IMR-90 (cell line): ENCODE results near the gene SLIT1. TPM values are rescaled to one million over a fixed set of nuclear protein-coding genes. Genes with fewer than 3 reads are reported as not detected.

Experiments used
- ATAC-seq: fragments of 200-7000 bp; cut with Tn5 transposase; 2 replicates; pipeline ENCODE4 v1.9.1; 2020; ENCODE audit warnings: low read depth, mild to moderate bottlenecking, moderate library complexity
- BruUV-seq: library from RNA; stranded (reverse); fragments of 400-500 nt; replicated peaks from 2 replicates; lab custom pipeline; 2021; lab: Mats Ljungman, UMichigan
- CTCF ChIA-PET: fragments of 300-600 bp; formaldehyde crosslinking; extraction: SDS; loops from one replicate; lab custom pipeline; 2021; ENCODE audit warnings: antibody characterized with exemption; lab: Yijun Ruan, JAX
- POLR2A ChIA-PET: fragments of 300-600 bp; sonication (Branson Sonifier 250); formaldehyde crosslinking; loops from one replicate; lab custom pipeline; 2022; ENCODE audit warnings: antibody characterized with exemption; ENCODE audit not compliant: unreplicated experiment; lab: Charles Lee
- DNase-seq: peaks from one replicate; pipeline ENCODE4 v3.0.0; 2013
- H2AFZ ChIP-seq: replicated peaks from 2 replicates; pipeline ENCODE3; 2013; ENCODE audit warnings: low read length, mild to moderate bottlenecking; ENCODE audit not compliant: poor library complexity
- H2AK5ac ChIP-seq: 2 replicates; pipeline ENCODE4 v1.6.1; 2013; ENCODE audit warnings: low read depth, low read length, inconsistent platforms
- H2AK9ac ChIP-seq: replicated peaks from 2 replicates; pipeline ENCODE3; 2013; ENCODE audit warnings: mild to moderate bottlenecking, low read depth, low read length, moderate library complexity; ENCODE audit not compliant: poor library complexity
- H2BK120ac ChIP-seq: 2 replicates; pipeline ENCODE4 v1.6.1; 2013; ENCODE audit warnings: low read depth, low read length, inconsistent platforms
- H2BK15ac ChIP-seq: 3 replicates; pipeline ENCODE4 v1.6.1; 2013; ENCODE audit warnings: low read depth, low read length, inconsistent platforms
- H2BK20ac ChIP-seq: 2 replicates; pipeline ENCODE4 v1.6.1; 2013; ENCODE audit warnings: low read depth, mild to moderate bottlenecking, inconsistent platforms, low read length, moderate library complexity
- H2BK5ac ChIP-seq: 2 replicates; pipeline ENCODE4 v1.6.1; 2013; ENCODE audit warnings: mild to moderate bottlenecking, low read depth, low read length, inconsistent platforms; ENCODE audit not compliant: poor library complexity, severe bottlenecking
- H3K14ac ChIP-seq: replicated peaks from 2 replicates; pipeline ENCODE4 v1.6.1; 2013; ENCODE audit warnings: low read depth, low read length, inconsistent platforms
- H3K18ac ChIP-seq: 2 replicates; pipeline ENCODE4 v1.6.1; 2013; ENCODE audit warnings: low read depth, low read length, control low read depth
- H3K23ac ChIP-seq: 2 replicates; pipeline ENCODE4 v1.6.1; 2013; ENCODE audit warnings: low read depth, low read length, inconsistent platforms
- H3K27ac ChIP-seq: 2 replicates; pipeline ENCODE4 v1.5.1; 2013; ENCODE audit warnings: mild to moderate bottlenecking, control low read depth, low read length; ENCODE audit not compliant: insufficient read depth
- H3K27me3 ChIP-seq: 2 replicates; pipeline ENCODE4 v1.6.1; 2013; ENCODE audit warnings: low read length; ENCODE audit not compliant: control insufficient read depth, insufficient read depth
- H3K36me3 ChIP-seq: 2 replicates; pipeline ENCODE4 v1.6.1; 2013; ENCODE audit warnings: low read length, mixed read lengths; ENCODE audit not compliant: control insufficient read depth, insufficient read depth
- H3K4ac ChIP-seq: 2 replicates; pipeline ENCODE4 v1.6.1; 2013; ENCODE audit warnings: low read depth, low read length, inconsistent platforms
- H3K4me1 ChIP-seq: 2 replicates; pipeline ENCODE4 v1.6.1; 2013; ENCODE audit warnings: low read length, mixed read lengths; ENCODE audit not compliant: control insufficient read depth, insufficient read depth
- H3K4me2 ChIP-seq: 2 replicates; pipeline ENCODE4 v1.6.1; 2013; ENCODE audit warnings: low read depth, mild to moderate bottlenecking, control low read depth, low read length, moderate library complexity
- H3K4me3 ChIP-seq: 2 replicates; pipeline ENCODE4 v1.5.1; 2013; ENCODE audit warnings: low read depth, mild to moderate bottlenecking, control low read depth, low read length, moderate library complexity; ENCODE audit not compliant: insufficient read depth
- H3K56ac ChIP-seq: 2 replicates; pipeline ENCODE4 v1.6.1; 2013; ENCODE audit warnings: low read length, inconsistent platforms; ENCODE audit not compliant: insufficient read depth; ENCODE audit errors: extremely low read depth
- H3K79me1 ChIP-seq, 2 experiments: 2 replicates each; pipeline ENCODE4 v1.6.1; 2013; ENCODE audit warnings: low read length in 2 of 2, inconsistent platforms in 1 of 2, low read depth in 1 of 2
- H3K9ac ChIP-seq: 2 replicates; pipeline ENCODE4 v1.6.1; 2013; ENCODE audit warnings: low read depth, low read length, control low read depth
- H3K9me1 ChIP-seq: 2 replicates; pipeline ENCODE4 v1.6.1; 2013; ENCODE audit warnings: low read length, inconsistent platforms; ENCODE audit not compliant: insufficient read depth
- H3K9me3 ChIP-seq: 2 replicates; pipeline ENCODE4 v1.6.1; 2013; ENCODE audit warnings: low read length; ENCODE audit not compliant: control insufficient read depth, insufficient read depth
- H4K20me1 ChIP-seq: 2 replicates; pipeline ENCODE4 v1.6.1; 2013; ENCODE audit warnings: low read length, inconsistent platforms; ENCODE audit not compliant: insufficient read depth
- H4K5ac ChIP-seq: 2 replicates; pipeline ENCODE4 v1.6.1; 2013; ENCODE audit warnings: mild to moderate bottlenecking, low read depth, low read length, control low read depth
- H4K8ac ChIP-seq, 2 experiments: 2 replicates each; pipeline ENCODE4 v1.6.1; 2013; ENCODE audit warnings: low read depth in 2 of 2, low read length in 2 of 2, control low read depth in 1 of 2, inconsistent platforms in 1 of 2
- H4K91ac ChIP-seq: 2 replicates; pipeline ENCODE4 v1.6.1; 2013; ENCODE audit warnings: low read depth, low read length, inconsistent platforms; ENCODE audit not compliant: insufficient read depth
- BHLHE40 ChIP-seq: fragments of 150-350 bp; IDR thresholded peaks from 2 replicates; pipeline ENCODE4 v1.6.1; 2016; ENCODE audit warnings: mild to moderate bottlenecking, low read depth, low read length
- CEBPB ChIP-seq: IDR thresholded peaks from 2 replicates; pipeline ENCODE4 v1.6.1; 2012; ENCODE audit warnings: low read depth, low read length, improper control_type of control experiment
- MAZ ChIP-seq: IDR thresholded peaks from 2 replicates; pipeline ENCODE4 v1.6.1; 2012; ENCODE audit warnings: low read depth, mild to moderate bottlenecking, low read length, improper control_type of control experiment, moderate library complexity, borderline replicate concordance
- NFE2L2 ChIP-seq: fragments of 150-350 bp; IDR thresholded peaks from 2 replicates; pipeline ENCODE4 v1.6.1; 2016; ENCODE audit warnings: low read depth, mild to moderate bottlenecking, low read length
- POLR2A ChIP-seq: IDR thresholded peaks from 2 replicates; pipeline ENCODE4 v1.6.1; 2012; ENCODE audit warnings: mild to moderate bottlenecking, low read depth, low read length
- RAD21 ChIP-seq: IDR thresholded peaks from 2 replicates; pipeline ENCODE4 v1.6.1; 2012; ENCODE audit warnings: low read length, improper control_type of control experiment
- RCOR1 ChIP-seq: IDR thresholded peaks from 2 replicates; pipeline ENCODE4 v1.6.1; 2012; ENCODE audit warnings: mild to moderate bottlenecking, low read length, improper control_type of control experiment; ENCODE audit not compliant: insufficient replicate concordance
- RFX5 ChIP-seq: IDR thresholded peaks from 2 replicates; pipeline ENCODE4 v1.8.0; 2012; ENCODE audit warnings: low read depth, mild to moderate bottlenecking, low read length, moderate library complexity
- SMC3 ChIP-seq: fragments of 150-350 bp; IDR thresholded peaks from 2 replicates; pipeline ENCODE4 v1.6.1; 2016; ENCODE audit warnings: low read depth, mild to moderate bottlenecking, antibody characterized with exemption, low read length, moderate library complexity
- USF2 ChIP-seq: fragments of 150-350 bp; IDR thresholded peaks from 2 replicates; pipeline ENCODE4 v1.6.1; 2017; ENCODE audit warnings: mild to moderate bottlenecking, antibody characterized with exemption, low read length, low read depth
- WGBS, 2 experiments: methylation state at CpG; one replicate each; pipeline versions ENCODE4 v1.1.5 to v1.1.7; 2013; ENCODE audit warnings: missing lambda C conversion rate in 2 of 2; ENCODE audit not compliant: insufficient read length in 1 of 2; ENCODE audit errors: extremely low coverage in 2 of 2; 5-methylcytosine and 5-hydroxymethylcytosine counted together
- dilution Hi-C: fragments of 300-500 bp; cut with HindIII; formaldehyde crosslinking; loops from one replicate; pipeline ENCODE4 v1.14.3; 2018; ENCODE audit warnings: low sequenced_read_pairs; ENCODE audit not compliant: unreplicated experiment
- in situ Hi-C: fragments of 300-500 bp; cut with MboI; formaldehyde crosslinking; loops from 3 replicates; pipeline ENCODE4 v1.14.3; 2019; ENCODE audit warnings: low sequenced_read_pairs, inconsistent platforms, mixed read lengths
- intact Hi-C: fragments of 100-400 bp; cut with micrococcal nuclease; formaldehyde crosslinking; loops from 2 replicates; pipeline ENCODE4 v1.10.0; 2022
- polyA plus RNA-seq, 3 experiments: library from polyadenylated mRNA; depleted of rRNA; stranded (reverse); fragments of >200 nt; gene quantifications; 2 replicates each; pipeline ENCODE4 v1.2.3, GENCODE V29; 2012; ENCODE audit warnings: low replicate concordance in 1 of 3
- total RNA-seq: library from RNA; depleted of rRNA; stranded (reverse); fragments of >200 nt; gene quantifications from 2 replicates; pipeline ENCODE4 v1.2.3, GENCODE V29; 2012

SLIT1 gene
- total and polyA plus RNA-seq, 2 of the 4 experiments (the other 2 are of a cell fraction): under 0.01 TPM

- intact Hi-C loops (no loop called here), in situ Hi-C loops (no loop called here), dilution Hi-C loops (no loop called here)
- ATAC-seq (no peak), DNase-seq (no peak)
- no peak overlapping the region for H2AK5ac ChIP-seq
- 80% methylated on average over 1 of the region's 6 CpGs; no CpG with 5 or more reads in 1 of the 2 experiments for WGBS, 2 experiments
- H3K4ac ChIP-seq: no peak overlapping the region
- peaks cover 50% of the 10 kb centered on the region for H3K27me3 ChIP-seq
- ChIA-PET CTCF (no interaction called here), POLR2A (no interaction called here)
- no peak overlapping the region for H3K14ac ChIP-seq
- no TSS peak for BruUV-seq
- H3K18ac ChIP-seq: no peak overlapping the region
- no peak overlapping the region for H3K23ac ChIP-seq
- no peak overlapping the region for H4K8ac ChIP-seq
- no peak overlapping the region for H3K9ac ChIP-seq
- no peaks in the 10 kb centered on the region for H4K20me1 ChIP-seq
- no peaks in the 10 kb centered on the region for H3K79me1 ChIP-seq
- no peak for TF ChIP-seq RFX5
- TF ChIP-seq RCOR1: no peak
- no peak for TF ChIP-seq SMC3
- no peak for TF ChIP-seq MAZ
- TF ChIP-seq NFE2L2: no peak
- no peak for TF ChIP-seq POLR2A
- TF ChIP-seq CEBPB: no peak
- no peak for TF ChIP-seq RAD21
- TF ChIP-seq BHLHE40: no peak
- no peak for TF ChIP-seq USF2
- no peaks in the 10 kb centered on the region for H3K36me3 ChIP-seq
- no peaks in the 10 kb centered on the region for H3K9me3 ChIP-seq
- H2BK120ac ChIP-seq: no peak overlapping the region
- no peak overlapping the region for H3K56ac ChIP-seq
- H3K4me2 ChIP-seq: no peak overlapping the region
- H2BK5ac ChIP-seq: no peak overlapping the region
- no peak overlapping the region for H2AK9ac ChIP-seq
- no peak overlapping the region for H3K27ac ChIP-seq
- no peak overlapping the region for H2BK15ac ChIP-seq
- no peak overlapping the region for H2AFZ ChIP-seq
- H3K4me3 ChIP-seq: no peak overlapping the region
- no peaks in the 10 kb centered on the region for H3K4me1 ChIP-seq
- H2BK20ac ChIP-seq: no peak overlapping the region
- H3K9me1 ChIP-seq: no peaks in the 10 kb centered on the region
- no peak overlapping the region for H4K91ac ChIP-seq
- H4K5ac ChIP-seq: no peak overlapping the region
These were observed 46.1 kb downstream of the SLIT1 start for GRCh38 chr10:97139651-97140048.
